Measurements from ENCODE around the gene SLC35A5.
"Not testable (repeated sequence)": the region's sequence is repeated elsewhere in the genome, so short reads cannot be mapped to it uniquely, and the experiment has no call there.

The SLC35A5 gene

GRCh38 chr3:112560307-112560706, 1.5 kb upstream of the SLC35A5 start:
- peak overlapping the region; percentile 97 for H3K27ac Mint-ChIP-seq
- peaks cover 60% of the 10 kb centered on the region for H3K4me1 Mint-ChIP-seq (ENCODE audit: low read depth)
- H3K4me3 Mint-ChIP-seq: peak overlapping the region; percentile 99
- no peaks in the 10 kb centered on the region for H3K9me3 Mint-ChIP-seq
- no peaks in the 10 kb centered on the region for H3K27me3 Mint-ChIP-seq
- peaks cover 40% of the 10 kb centered on the region for H3K36me3 Mint-ChIP-seq (ENCODE audit: low read depth)

GRCh38 chr3:112560721-112561483, 943 bp upstream of the SLC35A5 start:
- Mint-ChIP-seq H3K4me1 (ENCODE audit: low read depth) (peaks cover 54% of the 10 kb centered on the region), H3K4me3 (peak overlapping the region; percentile 99), H3K27ac (peak overlapping the region; percentile 97), H3K9me3 (no peaks in the 10 kb centered on the region), H3K27me3 (no peaks in the 10 kb centered on the region), H3K36me3 (ENCODE audit: low read depth) (peaks cover 39% of the 10 kb centered on the region)

- Mint-ChIP-seq H3K36me3 (ENCODE audit: low read depth) (peaks cover 42% of the 10 kb centered on the region), H3K9me3 (no peaks in the 10 kb centered on the region), H3K4me1 (ENCODE audit: low read depth) (peaks cover 54% of the 10 kb centered on the region)
These were observed 436 bp upstream of the SLC35A5 start for GRCh38 chr3:112561484-112561733.

GRCh38 chr3:112564247-112564939, 2.5 kb downstream of the SLC35A5 start:
- not testable (repeated sequence) for H3K27me3 Mint-ChIP-seq, H3K4me3 Mint-ChIP-seq, H3K27ac Mint-ChIP-seq, H3K9me3 Mint-ChIP-seq
- H3K4me1 Mint-ChIP-seq (ENCODE audit: low read depth): peaks cover 41% of the 10 kb centered on the region
- H3K36me3 Mint-ChIP-seq (ENCODE audit: low read depth): peaks cover 39% of the 10 kb centered on the region

More at GRCh38 chr3:112561484-112561733, 436 bp upstream of the SLC35A5 start:
- Mint-ChIP-seq H3K4me3 (peak overlapping the region; percentile 99), H3K27ac (peak overlapping the region; percentile 97), H3K27me3 (no peaks in the 10 kb centered on the region)

GRCh38 chr3:112564940-112565305, 3.1 kb downstream of the SLC35A5 start:
- Mint-ChIP-seq H3K27me3 (no peaks in the 10 kb centered on the region), H3K4me1 (ENCODE audit: low read depth) (peaks cover 36% of the 10 kb centered on the region), H3K4me3 (no peak overlapping the region), H3K27ac (no peak overlapping the region), H3K36me3 (ENCODE audit: low read depth) (peaks cover 39% of the 10 kb centered on the region), H3K9me3 (no peaks in the 10 kb centered on the region)

- Mint-ChIP-seq H3K4me3 (no peak overlapping the region), H3K27me3 (no peaks in the 10 kb centered on the region), H3K36me3 (ENCODE audit: low read depth) (peaks cover 55% of the 10 kb centered on the region), H3K27ac (no peak overlapping the region), H3K4me1 (ENCODE audit: low read depth) (peaks cover 18% of the 10 kb centered on the region), H3K9me3 (no peaks in the 10 kb centered on the region)
These were observed 6.8 kb downstream of the SLC35A5 start for GRCh38 chr3:112568642-112569041.

- H3K4me3 Mint-ChIP-seq: no peak overlapping the region
- H3K36me3 Mint-ChIP-seq (ENCODE audit: low read depth): peaks cover 55% of the 10 kb centered on the region
- no peak overlapping the region for H3K27ac Mint-ChIP-seq
- no peaks in the 10 kb centered on the region for H3K9me3 Mint-ChIP-seq
- no peaks in the 10 kb centered on the region for H3K27me3 Mint-ChIP-seq
- H3K4me1 Mint-ChIP-seq (ENCODE audit: low read depth): peaks cover 12% of the 10 kb centered on the region
These were observed 7.4 kb downstream of the SLC35A5 start for GRCh38 chr3:112569265-112569664.

GRCh38 chr3:112572701-112573100, 10.9 kb downstream of the SLC35A5 start:
- Mint-ChIP-seq H3K9me3 (no peaks in the 10 kb centered on the region), H3K36me3 (ENCODE audit: low read depth) (peaks cover 40% of the 10 kb centered on the region), H3K27me3 (no peaks in the 10 kb centered on the region), H3K4me1 (ENCODE audit: low read depth) (peaks cover 3% of the 10 kb centered on the region), H3K4me3 (no peak overlapping the region), H3K27ac (no peak overlapping the region)

- Mint-ChIP-seq H3K27ac (no peak overlapping the region), H3K4me1 (ENCODE audit: low read depth) (peaks cover 6% of the 10 kb centered on the region), H3K9me3 (no peaks in the 10 kb centered on the region), H3K36me3 (ENCODE audit: low read depth) (peaks cover 21% of the 10 kb centered on the region), H3K4me3 (no peak overlapping the region), H3K27me3 (no peaks in the 10 kb centered on the region)
These were observed 17.4 kb downstream of the SLC35A5 start for GRCh38 chr3:112579232-112579631.

- Mint-ChIP-seq H3K9me3 (no peaks in the 10 kb centered on the region), H3K27me3 (no peaks in the 10 kb centered on the region), H3K27ac (no peak overlapping the region), H3K4me1 (ENCODE audit: low read depth) (peaks cover 6% of the 10 kb centered on the region), H3K36me3 (ENCODE audit: low read depth) (peaks cover 26% of the 10 kb centered on the region), H3K4me3 (no peak overlapping the region)
These were observed 17.9 kb downstream of the SLC35A5 start for GRCh38 chr3:112579697-112580096.

GRCh38 chr3:112582244-112582874, 20.5 kb downstream of the SLC35A5 start:
- Mint-ChIP-seq H3K27me3 (no peaks in the 10 kb centered on the region), H3K9me3 (no peaks in the 10 kb centered on the region), H3K4me3 (no peak overlapping the region), H3K4me1 (ENCODE audit: low read depth) (peaks cover 9% of the 10 kb centered on the region), H3K36me3 (ENCODE audit: low read depth) (peaks cover 33% of the 10 kb centered on the region), H3K27ac (no peak overlapping the region)

GRCh38 chr3:112583105-112583504, 21.3 kb downstream of the SLC35A5 start:
- peaks cover 39% of the 10 kb centered on the region for H3K36me3 Mint-ChIP-seq (ENCODE audit: low read depth)
- no peak overlapping the region for H3K4me3 Mint-ChIP-seq
- H3K9me3 Mint-ChIP-seq: no peaks in the 10 kb centered on the region
- H3K27ac Mint-ChIP-seq: no peak overlapping the region
- peaks cover 9% of the 10 kb centered on the region for H3K4me1 Mint-ChIP-seq (ENCODE audit: low read depth)
- H3K27me3 Mint-ChIP-seq: no peaks in the 10 kb centered on the region

- Mint-ChIP-seq H3K4me3 (no peak overlapping the region), H3K36me3 (ENCODE audit: low read depth) (peaks cover 57% of the 10 kb centered on the region), H3K27me3 (no peaks in the 10 kb centered on the region), H3K9me3 (no peaks in the 10 kb centered on the region), H3K27ac (no peak overlapping the region), H3K4me1 (ENCODE audit: low read depth) (peaks cover 9% of the 10 kb centered on the region)
These were observed 23.9 kb downstream of the SLC35A5 start for GRCh38 chr3:112585782-112586181.

GRCh38 chr3:112587336-112587735, 25.5 kb downstream of the SLC35A5 start:
- Mint-ChIP-seq H3K9me3 (no peaks in the 10 kb centered on the region), H3K27ac (no peak overlapping the region), H3K27me3 (no peaks in the 10 kb centered on the region), H3K36me3 (ENCODE audit: low read depth) (peaks cover 64% of the 10 kb centered on the region), H3K4me3 (no peak overlapping the region), H3K4me1 (ENCODE audit: low read depth) (peaks cover 6% of the 10 kb centered on the region)

- Mint-ChIP-seq H3K4me3 (no peak overlapping the region), H3K9me3 (no peaks in the 10 kb centered on the region), H3K36me3 (ENCODE audit: low read depth) (peaks cover 50% of the 10 kb centered on the region), H3K27ac (no peak overlapping the region), H3K4me1 (ENCODE audit: low read depth) (peaks cover 4% of the 10 kb centered on the region), H3K27me3 (no peaks in the 10 kb centered on the region)
These were observed 31.4 kb downstream of the SLC35A5 start for GRCh38 chr3:112593258-112593657.
